H1 (cell line): ENCODE measurements around the gene ADM2. TPM values are rescaled to one million over a fixed set of nuclear protein-coding genes. Genes with fewer than 3 reads are reported as not detected.

Source experiments
- CTCF ChIA-PET: fragments of 300-600 bp; sonication (Branson Sonifier 250); formaldehyde crosslinking; loops from one replicate; lab custom pipeline; 2021; ENCODE audit not compliant: partially characterized antibody; lab: Charles Lee
- POLR2A ChIA-PET: fragments of 300-600 bp; sonication (Branson Sonifier 250); formaldehyde crosslinking; loops from one replicate; lab custom pipeline; 2021; ENCODE audit warnings: inconsistent platforms; ENCODE audit not compliant: partially characterized antibody; lab: Charles Lee
- DNase-seq, 2 experiments: peaks; one replicate each; pipeline versions ENCODE4 v3.0.0 to v3.0.0-alpha.2; 2010 to 2022; ENCODE audit warnings: low spot score in 2 of 2, low read depth in 1 of 2, mixed read lengths in 1 of 2
- FAIRE-seq: peaks from 2 replicates; lab custom pipeline; 2011; peaks lifted over from hg19 to GRCh38; lab: Jason Lieb, UNC
- H2AFZ ChIP-seq: 2 replicates; pipeline ENCODE4 v1.8.1; 2012; ENCODE audit warnings: low read length, inconsistent platforms
- H2AK5ac ChIP-seq: 2 replicates; pipeline ENCODE4 v1.6.1; 2013; ENCODE audit warnings: low read depth, low read length
- H2BK120ac ChIP-seq: replicated peaks from 2 replicates; pipeline ENCODE3; 2013; ENCODE audit warnings: low read depth, low read length, inconsistent platforms
- H2BK12ac ChIP-seq: 2 replicates; pipeline ENCODE4 v1.6.1; 2013; ENCODE audit warnings: low read depth, low read length
- H2BK15ac ChIP-seq: 2 replicates; pipeline ENCODE4 v1.6.1; 2013; ENCODE audit warnings: low read length
- H2BK20ac ChIP-seq: 2 replicates; pipeline ENCODE4 v1.6.1; 2013; ENCODE audit warnings: low read length
- H2BK5ac ChIP-seq: 2 replicates; pipeline ENCODE4 v1.6.1; 2013; ENCODE audit warnings: low read depth, low read length
- H3K14ac ChIP-seq: 2 replicates; pipeline ENCODE4 v1.6.1; 2013; ENCODE audit warnings: inconsistent platforms; ENCODE audit not compliant: insufficient read length
- H3K18ac ChIP-seq: 2 replicates; pipeline ENCODE4 v1.6.1; 2013; ENCODE audit warnings: low read length; ENCODE audit errors: extremely low read depth
- H3K23ac ChIP-seq: 2 replicates; pipeline ENCODE4 v1.6.1; 2013; ENCODE audit warnings: inconsistent platforms; ENCODE audit not compliant: insufficient read length
- H3K23me2 ChIP-seq: 2 replicates; pipeline ENCODE4 v1.6.1; 2013; ENCODE audit warnings: low read depth, low read length
- H3K27ac ChIP-seq: 2 replicates; pipeline ENCODE4 v1.6.1; 2011; ENCODE audit warnings: low read depth, low read length, inconsistent platforms
- H3K27me3 ChIP-seq, 4 experiments: replicated peaks in 1 of 4; 1 replicate in 1 of 4; 2 replicates in 3 of 4; pipeline versions ENCODE4 v1.6.1 to v1.8.1; 2011 to 2013; ENCODE audit warnings: low read length in 3 of 4, mild to moderate bottlenecking in 3 of 4, inconsistent platforms in 2 of 4, mixed read lengths in 2 of 4, moderate library complexity in 1 of 4; ENCODE audit not compliant: control insufficient read depth in 3 of 4, insufficient read depth in 3 of 4; ENCODE audit errors: extremely low read depth in 1 of 4
- H3K36me3 ChIP-seq, 4 experiments: 2 replicates each; pipeline versions ENCODE4 v1.6.1 to v1.8.1; 2011 to 2013; ENCODE audit warnings: mild to moderate bottlenecking in 4 of 4, low read length in 3 of 4, moderate library complexity in 2 of 4, control low read depth in 1 of 4, inconsistent platforms in 1 of 4; ENCODE audit not compliant: insufficient read depth in 4 of 4, control insufficient read depth in 2 of 4
- H3K4ac ChIP-seq: replicated peaks from 2 replicates; pipeline ENCODE3; 2013; ENCODE audit warnings: low read length, low read depth, mixed read lengths, inconsistent platforms; ENCODE audit not compliant: insufficient read length
- H3K4me1 ChIP-seq, 4 experiments: replicated peaks in 1 of 4; 1 replicate in 1 of 4; 2 replicates in 3 of 4; pipeline versions ENCODE4 v1.6.1 to v1.8.1; 2011 to 2013; ENCODE audit warnings: low read length in 3 of 4, inconsistent platforms in 2 of 4, mixed read lengths in 1 of 4; ENCODE audit not compliant: insufficient read depth in 4 of 4, control insufficient read depth in 3 of 4
- H3K4me2 ChIP-seq, 2 experiments: 2 replicates each; pipeline versions ENCODE4 v1.6.1 to v1.8.1; 2011 to 2013; ENCODE audit warnings: low read depth in 2 of 2, low read length in 2 of 2, control low read depth in 1 of 2, inconsistent platforms in 1 of 2, mild to moderate bottlenecking in 1 of 2; ENCODE audit not compliant: insufficient read depth in 1 of 2
- H3K4me3 ChIP-seq, 4 experiments: fragments of 200-600, 300-600 bp in 1 of 4; sonication (generic), shearing (Covaris generic), sonication (Bioruptor Twin) in 1 of 4; 2 replicates each; pipeline versions ENCODE4 v1.5.1 to v1.8.1; 2011 to 2016; ENCODE audit warnings: low read length in 4 of 4, low read depth in 3 of 4, control low read depth in 2 of 4, inconsistent platforms in 2 of 4, mild to moderate bottlenecking in 2 of 4, mixed read lengths in 1 of 4, moderate library complexity in 1 of 4; ENCODE audit not compliant: insufficient read depth in 2 of 4; ENCODE audit errors: extremely low read depth in 1 of 4
- H3K56ac ChIP-seq: replicated peaks from 2 replicates; pipeline ENCODE3; 2013; ENCODE audit warnings: low read depth, mild to moderate bottlenecking, mixed read lengths, low read length, inconsistent platforms; ENCODE audit not compliant: insufficient read length
- H3K79me1 ChIP-seq: 2 replicates; pipeline ENCODE4 v1.6.1; 2013; ENCODE audit warnings: low read depth, low read length, control low read depth
- H3K79me2 ChIP-seq, 2 experiments: 2 replicates each; pipeline versions ENCODE4 v1.6.1 to v1.8.1; 2012 to 2013; ENCODE audit warnings: low read length in 2 of 2, mild to moderate bottlenecking in 2 of 2, inconsistent platforms in 1 of 2; ENCODE audit not compliant: insufficient read depth in 2 of 2, control insufficient read depth in 1 of 2
- H3K9ac ChIP-seq, 4 experiments: replicated peaks in 1 of 4; 1 replicate in 1 of 4; 2 replicates in 3 of 4; pipeline versions ENCODE4 v1.6.1 to v1.8.1; 2011 to 2013; ENCODE audit warnings: low read depth in 3 of 4, low read length in 3 of 4, control low read depth in 2 of 4, mild to moderate bottlenecking in 2 of 4, moderate library complexity in 2 of 4, inconsistent platforms in 1 of 4; ENCODE audit errors: extremely low read depth in 1 of 4
- H3K9me3 ChIP-seq, 2 experiments: 2 replicates each; pipeline versions ENCODE4 v1.6.1 to v1.8.1; 2012 to 2013; ENCODE audit warnings: mild to moderate bottlenecking in 2 of 2, moderate library complexity in 2 of 2, control low read depth in 1 of 2, inconsistent platforms in 1 of 2, low read depth in 1 of 2, low read length in 1 of 2, mixed read lengths in 1 of 2; ENCODE audit not compliant: insufficient read depth in 2 of 2
- H4K20me1 ChIP-seq, 2 experiments: replicated peaks in 1 of 2; 2 replicates each; pipeline versions ENCODE3 to v1.8.1; 2011 to 2013; ENCODE audit warnings: inconsistent platforms in 2 of 2, low read length in 2 of 2, mild to moderate bottlenecking in 1 of 2; ENCODE audit not compliant: insufficient read depth in 2 of 2, control insufficient read depth in 1 of 2
- H4K5ac ChIP-seq: 2 replicates; pipeline ENCODE4 v1.6.1; 2013; ENCODE audit warnings: low read length, low read depth, mixed read lengths, inconsistent platforms; ENCODE audit not compliant: insufficient read length
- H4K8ac ChIP-seq: 2 replicates; pipeline ENCODE4 v1.8.0; 2013; ENCODE audit warnings: mild to moderate bottlenecking, moderate library complexity, low read length, inconsistent platforms; ENCODE audit not compliant: insufficient read depth; ENCODE audit errors: extremely low read depth
- H4K91ac ChIP-seq: replicated peaks from 2 replicates; pipeline ENCODE3; 2013; ENCODE audit warnings: low read length, mixed read lengths, inconsistent platforms; ENCODE audit not compliant: insufficient read length
- CTCF ChIP-seq, 3 experiments: IDR thresholded peaks; 1 replicate in 2 of 3; 2 replicates in 1 of 3; pipeline versions ENCODE4 v1.5.1 to v1.6.1; 2011; ENCODE audit warnings: low read length in 3 of 3, mild to moderate bottlenecking in 3 of 3, inconsistent platforms in 2 of 3, low read depth in 1 of 3, moderate library complexity in 1 of 3; ENCODE audit not compliant: insufficient read depth in 1 of 3; ENCODE audit errors: control extremely low read depth in 1 of 3
- NRF1 ChIP-seq: IDR thresholded peaks from 2 replicates; pipeline ENCODE4 v1.6.1; 2011; ENCODE audit warnings: mild to moderate bottlenecking, low read depth, low read length, improper control_type of control experiment
- SIX5 ChIP-seq: IDR thresholded peaks from 2 replicates; pipeline ENCODE4 v1.6.1; 2011; ENCODE audit warnings: mild to moderate bottlenecking, low read depth, low read length
- SP1 ChIP-seq: IDR thresholded peaks from 2 replicates; pipeline ENCODE4 v1.6.1; 2011; ENCODE audit warnings: low read depth, low read length
- WGBS, 2 experiments: shearing (Covaris generic) in 1 of 2; methylation state at CpG; one replicate each; pipeline versions ENCODE4 v1.1.6 to v1.1.7; 2013 to 2015; ENCODE audit warnings: low lambda C conversion rate in 2 of 2, mixed read lengths in 2 of 2, inconsistent platforms in 1 of 2, low coverage in 1 of 2, missing lambda C conversion rate in 1 of 2; ENCODE audit not compliant: insufficient replicate concordance in 2 of 2, insufficient coverage in 1 of 2, insufficient read length in 1 of 2; ENCODE audit errors: extremely low coverage in 1 of 2, missing lambda C conversion rate in 1 of 2; 5-methylcytosine and 5-hydroxymethylcytosine counted together
- polyA plus RNA-seq, 7 experiments: library from polyadenylated mRNA; depleted of rRNA in 3 of 7; stranded (reverse) in 5 of 7; unstranded in 2 of 7; fragments of >200 nt in 5 of 7; fragments of 200-250 nt in 2 of 7; gene quantifications; 1 replicate in 5 of 7; 2 replicates in 1 of 7; 4 replicates in 1 of 7; pipeline versions ENCODE4 v1.2.1 to v1.2.3, GENCODE V29; 2011 to 2013; ENCODE audit warnings: missing spikeins in 2 of 7, mixed read lengths in 2 of 7
- total RNA-seq: library from RNA; stranded (reverse); fragmentation: NEBNext Ultra II Directional; extraction: Animal tissue kit (Norgen Biotek cat#: 25700); gene quantifications from 2 replicates; pipeline ENCODE4 v1.2.1, GENCODE V29; 2021

The ADM2 gene
- total and polyA plus RNA-seq, 2 of the 8 experiments (the other 6 are each of a cell fraction or from before 2014, with no cell fraction given): 3.3 to 7.5 TPM

- Histone ChIP-seq H2BK5ac (no peak overlapping the region), H3K27ac (no peak overlapping the region), H3K4ac (no peak overlapping the region), H3K9ac (no peak overlapping the region), H2AFZ (no peak overlapping the region), H4K91ac (no peak overlapping the region), H3K36me3 (peaks cover 23 to 77% (median 53%) of the 10 kb centered on the region in 4 experiments), H3K4me2 (no peak overlapping the region), H3K4me3 (no peak overlapping the region), H3K23me2 (no peaks in the 10 kb centered on the region; the same call in 1 of the 2 replicates), H2BK12ac (no peak overlapping the region), H2BK20ac (no peak overlapping the region), H2BK15ac (no peak overlapping the region), H4K5ac (no peak overlapping the region), H3K79me1 (peaks cover 7% of the 10 kb centered on the region), H3K23ac (no peak overlapping the region), H2AK5ac (no peak overlapping the region), H4K20me1 (peaks cover 11 to 34% of the 10 kb centered on the region in 2 experiments), H3K14ac (no peak overlapping the region), H3K4me1 (peaks cover 0 to 1% (median 0%) of the 10 kb centered on the region in 4 experiments; a peak in 1 of 7 replicates), H4K8ac (no peak overlapping the region; the same call in 1 of the 2 replicates), H2BK120ac (no peak overlapping the region), H3K18ac (no peak overlapping the region), H3K9me3 (no peaks in the 10 kb centered on the region), H3K56ac (no peak overlapping the region), H3K79me2 (peaks cover 0 to 15% of the 10 kb centered on the region in 2 experiments; a peak in 2 of 4 replicates), H3K27me3 (no peaks in the 10 kb centered on the region)
- FAIRE-seq (no peak), DNase-seq (no peak)
- TF ChIP-seq NRF1 (no peak), CTCF (IDR thresholded peaks at IDR 0.05; ENCODE audit: control extremely low read depth in 1 of 3, insufficient read depth in 1 of 3, low read depth in 1 of 3, low read length in 3 of 3) (no peak), SP1 (no peak), SIX5 (no peak)
- ChIA-PET POLR2A (interaction anchor here (1.1 kb wide), 1 partner anchor 18 kb away, joined by 4 read pairs; the partner anchor contains the start of gene ADM2), CTCF (interaction anchor here (0.6 to 1.9 kb wide), 4 partner anchors 29 to 235 kb away, joined by 3 to 13 read pairs (median 3); no protein-coding TSS in a partner anchor)
- WGBS, 2 experiments: 97% methylated on average over 6 of the region's 24 CpGs; no CpG with 5 or more reads in 1 of the 2 experiments
Measured at GRCh38 chr22:50464451-50464850, 16.9 kb upstream of the ADM2 start.
